NT2/D1 (cell line): Measurements from ENCODE around the gene EEF1E1.

Source experiments
- SUZ12 ChIP-seq: IDR thresholded peaks from 2 replicates; pipeline ENCODE4 v1.6.1; 2011; ENCODE audit not compliant: insufficient read length, insufficient read depth; ENCODE audit errors: extremely low read depth
- YY1 ChIP-seq: IDR thresholded peaks from 2 replicates; pipeline ENCODE4 v1.6.1; 2011; ENCODE audit not compliant: insufficient read length, insufficient read depth
- ZNF274 ChIP-seq: IDR thresholded peaks from 2 replicates; pipeline ENCODE4 v1.6.1; 2011; ENCODE audit warnings: mild to moderate bottlenecking, low read depth, low read length

- no peak for TF ChIP-seq ZNF274
- TF ChIP-seq YY1: no peak
- TF ChIP-seq SUZ12: no peak
These were observed 35.2 kb upstream of the EEF1E1 start for GRCh38 chr6:8137529-8137939.
